ENCODE results near the gene ZBTB40. TPM values are rescaled to one million over a fixed set of nuclear protein-coding genes. Genes with fewer than 3 reads are reported as not detected.

Gene ZBTB40
- total RNA-seq, 1 donor from 2014 or later, result 7.4 TPM

GRCh38 chr1:22553991-22554522 is 102.4 kb downstream of the ZBTB40 start:
- DNase-seq (ENCODE audit: low read depth) (no peak), FAIRE-seq (peak; percentile 18)
- peaks cover 13% of the 10 kb centered on the region for H3K27me3 ChIP-seq (ENCODE audit: control insufficient read depth, insufficient read depth, low read length)

GRCh38 chr1:22555371-22555656 is 103.7 kb downstream of the ZBTB40 start:
- TF ChIP-seq CTCF (IDR thresholded peaks at IDR 0.05; ENCODE audit: insufficient read depth, low read length, severe bottlenecking), result no peak
- Histone ChIP-seq H3K4me3 (ENCODE audit: low read depth, low read length) (no peak overlapping the region), H3K36me3 (ENCODE audit: control insufficient read depth, insufficient read depth, low read length) (no peaks in the 10 kb centered on the region), H3K27me3 (ENCODE audit: control insufficient read depth, insufficient read depth, low read length) (peaks cover 18% of the 10 kb centered on the region)
- no peak for FAIRE-seq
- DNase-seq (ENCODE audit: low read depth), result no peak

More at GRCh38 chr1:22553991-22554522, 102.4 kb downstream of the ZBTB40 start:
- no peaks in the 10 kb centered on the region for H3K36me3 ChIP-seq (ENCODE audit: control insufficient read depth, insufficient read depth, low read length)
- no peak for TF ChIP-seq CTCF (IDR thresholded peaks at IDR 0.05; ENCODE audit: insufficient read depth, low read length, severe bottlenecking)
- no peak overlapping the region for H3K4me3 ChIP-seq (ENCODE audit: low read depth, low read length)

GRCh38 chr1:22556391-22557104 is 104.9 kb downstream of the ZBTB40 start:
- peaks cover 24% of the 10 kb centered on the region for H3K27me3 ChIP-seq (ENCODE audit: control insufficient read depth, insufficient read depth, low read length)
- DNase-seq (ENCODE audit: low read depth) (no peak), FAIRE-seq (no peak)
- no peak for TF ChIP-seq CTCF (IDR thresholded peaks at IDR 0.05; ENCODE audit: insufficient read depth, low read length, severe bottlenecking)
- H3K36me3 ChIP-seq (ENCODE audit: control insufficient read depth, insufficient read depth, low read length), result no peaks in the 10 kb centered on the region
- H3K4me3 ChIP-seq (ENCODE audit: low read depth, low read length), result no peak overlapping the region

GRCh38 chr1:22557341-22557950 is 105.8 kb downstream of the ZBTB40 start:
- Histone ChIP-seq H3K4me3 (ENCODE audit: low read depth, low read length) (no peak overlapping the region), H3K36me3 (ENCODE audit: control insufficient read depth, insufficient read depth, low read length) (no peaks in the 10 kb centered on the region), H3K27me3 (ENCODE audit: control insufficient read depth, insufficient read depth, low read length) (peaks cover 32% of the 10 kb centered on the region)
- no peak for TF ChIP-seq CTCF (IDR thresholded peaks at IDR 0.05; ENCODE audit: insufficient read depth, low read length, severe bottlenecking)
- FAIRE-seq (no peak), DNase-seq (ENCODE audit: low read depth) (peak; percentile 25)

- Histone ChIP-seq H3K27me3 (ENCODE audit: control insufficient read depth, insufficient read depth, low read length) (peaks cover 42% of the 10 kb centered on the region), H3K4me3 (ENCODE audit: low read depth, low read length) (no peak within 1 kb of the TSS), H3K36me3 (ENCODE audit: control insufficient read depth, insufficient read depth, low read length) (no peaks in the 10 kb centered on the region)
- FAIRE-seq, result no peak
- TF ChIP-seq CTCF (IDR thresholded peaks at IDR 0.05; ENCODE audit: insufficient read depth, low read length, severe bottlenecking), result no peak
- DNase-seq (ENCODE audit: low read depth), result no peak
Observed at GRCh38 chr1:22562584-22563583, 111.2 kb downstream of the ZBTB40 start, which contains the start of gene EPHA8. EPHA8 (plus strand) TSS chr1:22563489; CDS start chr1:22563636, 147 bp downstream.

All from bronchial epithelial cell (primary cell).